HEK293 (cell line): ENCODE results near the gene MYCBPAP.

Experiments used
- CTCF ChIA-PET: fragments of 350-600 bp; formaldehyde crosslinking; extraction: SDS; loops from one replicate; lab custom pipeline; 2021; ENCODE audit warnings: antibody characterized with exemption; lab: Yijun Ruan, JAX
- POLR2A ChIA-PET: fragments of 300-600 bp; formaldehyde crosslinking; extraction: SDS; loops from one replicate; lab custom pipeline; 2020; ENCODE audit warnings: antibody characterized with exemption, inconsistent platforms; lab: Yijun Ruan, JAX
- H3K27ac ChIP-seq: fragments of 200-500 bp; sonication (Bioruptor generic); 2 replicates; pipeline ENCODE4 v1.5.1; 2014; ENCODE audit warnings: low read depth, low read length, control low read depth, inconsistent platforms; ENCODE audit errors: extremely low read depth
- H3K36me3 ChIP-seq, 2 experiments: fragments of 200-500 bp in 1 of 2; sonication (Bioruptor generic) in 1 of 2; 1 replicate in 1 of 2; 2 replicates in 1 of 2; pipeline ENCODE4 v1.5.1; 2014 to 2017; ENCODE audit warnings: inconsistent platforms in 2 of 2, low read length in 2 of 2; ENCODE audit not compliant: control insufficient read depth in 2 of 2, insufficient read depth in 1 of 2
- H3K4me1 ChIP-seq: fragments of 200-500 bp; sonication (Bioruptor generic); 2 replicates; pipeline ENCODE4 v1.5.1; 2014; ENCODE audit warnings: mild to moderate bottlenecking, low read length, inconsistent platforms; ENCODE audit not compliant: control insufficient read depth, insufficient read depth
- H3K4me3 ChIP-seq: 2 replicates; pipeline ENCODE4 v1.5.1; 2011; ENCODE audit warnings: low read depth, mild to moderate bottlenecking, control low read depth, low read length, moderate library complexity
- H3K9me3 ChIP-seq: fragments of 200-500 bp; sonication (Bioruptor generic); 2 replicates; pipeline ENCODE4 v1.5.1; 2014; ENCODE audit warnings: low read depth, low read length, inconsistent platforms; ENCODE audit not compliant: control insufficient read depth, insufficient read depth
- GLIS1 ChIP-seq: fragments of 450-650 bp; formaldehyde crosslinking; IDR thresholded peaks from 2 replicates; pipeline ENCODE4 v1.5.1; 2016; ENCODE audit warnings: missing biosample characterization, missing genetic modification characterization
- KLF8 ChIP-seq: fragments of 450-650 bp; formaldehyde crosslinking; IDR thresholded peaks from 2 replicates; pipeline ENCODE4 v1.5.1; 2016; ENCODE audit warnings: missing biosample characterization, missing genetic modification characterization
- REPIN1 ChIP-seq: fragments of 450-650 bp; formaldehyde crosslinking; IDR thresholded peaks from 2 replicates; pipeline ENCODE4 v1.5.1; 2017; ENCODE audit warnings: missing biosample characterization, missing genetic modification characterization, low read depth
- SCRT1 ChIP-seq: fragments of 450-650 bp; formaldehyde crosslinking; IDR thresholded peaks from 2 replicates; pipeline ENCODE4 v1.5.1; 2016; ENCODE audit warnings: missing biosample characterization, missing genetic modification characterization, borderline replicate concordance
- SP7 ChIP-seq: fragments of 450-650 bp; formaldehyde crosslinking; IDR thresholded peaks from 2 replicates; pipeline ENCODE4 v1.5.1; 2016; ENCODE audit warnings: missing biosample characterization, missing genetic modification characterization
- ZBTB6 ChIP-seq: fragments of 450-650 bp; formaldehyde crosslinking; IDR thresholded peaks from 2 replicates; pipeline ENCODE4 v1.5.1; 2017; ENCODE audit warnings: missing biosample characterization, missing genetic modification characterization
- ZIC2 ChIP-seq: fragments of 450-650 bp; formaldehyde crosslinking; IDR thresholded peaks from 2 replicates; pipeline ENCODE4 v1.5.1; 2016; ENCODE audit warnings: missing biosample characterization, missing genetic modification characterization
- ZNF155 ChIP-seq: fragments of 450-650 bp; formaldehyde crosslinking; IDR thresholded peaks from 2 replicates; pipeline ENCODE4 v1.5.1; 2016; ENCODE audit warnings: missing biosample characterization, missing genetic modification characterization
- ZNF211 ChIP-seq: fragments of 450-650 bp; formaldehyde crosslinking; IDR thresholded peaks from 2 replicates; pipeline ENCODE4 v1.5.1; 2016; ENCODE audit warnings: low read depth, missing biosample characterization, missing genetic modification characterization
- ZNF341 ChIP-seq: fragments of 450-650 bp; formaldehyde crosslinking; IDR thresholded peaks from 2 replicates; pipeline ENCODE4; 2016; ENCODE audit warnings: low read depth, missing biosample characterization, missing genetic modification characterization
- ZNF350 ChIP-seq: fragments of 450-650 bp; formaldehyde crosslinking; IDR thresholded peaks from 2 replicates; pipeline ENCODE4 v1.5.0; 2017; ENCODE audit warnings: missing biosample characterization, mild to moderate bottlenecking, missing genetic modification characterization
- ZNF37A ChIP-seq: fragments of 450-650 bp; IDR thresholded peaks from 2 replicates; pipeline ENCODE4 v1.5.1; 2018; ENCODE audit warnings: missing biosample characterization, missing genetic modification characterization
- ZNF426 ChIP-seq: fragments of 450-650 bp; formaldehyde crosslinking; IDR thresholded peaks from 2 replicates; pipeline ENCODE4 v1.5.1; 2017; ENCODE audit warnings: missing biosample characterization, missing genetic modification characterization, mild to moderate bottlenecking, inconsistent platforms, moderate library complexity
- ZNF48 ChIP-seq: fragments of 450-650 bp; formaldehyde crosslinking; IDR thresholded peaks from 2 replicates; pipeline ENCODE4 v1.5.1; 2016; ENCODE audit warnings: missing biosample characterization, missing genetic modification characterization
- ZNF488 ChIP-seq: fragments of 450-650 bp; formaldehyde crosslinking; IDR thresholded peaks from 2 replicates; pipeline ENCODE4 v1.5.1; 2016; ENCODE audit warnings: missing biosample characterization, missing genetic modification characterization
- ZNF548 ChIP-seq: fragments of 450-650 bp; formaldehyde crosslinking; IDR thresholded peaks from 2 replicates; pipeline ENCODE4 v1.5.1; 2016; ENCODE audit warnings: missing biosample characterization, missing genetic modification characterization
- ZNF549 ChIP-seq: fragments of 450-650 bp; IDR thresholded peaks from 2 replicates; pipeline ENCODE4 v1.5.1; 2018; ENCODE audit warnings: missing biosample characterization, missing genetic modification characterization, mild to moderate bottlenecking, inconsistent platforms, moderate library complexity
- ZNF624 ChIP-seq: fragments of 450-650 bp; formaldehyde crosslinking; IDR thresholded peaks from 2 replicates; pipeline ENCODE4 v1.5.1; 2017; ENCODE audit warnings: missing biosample characterization, missing genetic modification characterization
- ZNF626 ChIP-seq: fragments of 450-650 bp; sonication (Bioruptor Pico); formaldehyde crosslinking; IDR thresholded peaks from 2 replicates; pipeline ENCODE4 v1.5.1; 2018; ENCODE audit warnings: missing biosample characterization, missing genetic modification characterization, inconsistent platforms
- ZNF639 ChIP-seq: fragments of 450-650 bp; formaldehyde crosslinking; IDR thresholded peaks from 2 replicates; pipeline ENCODE4 v1.5.1; 2016; ENCODE audit warnings: missing biosample characterization, missing genetic modification characterization
- ZNF645 ChIP-seq: fragments of 450-650 bp; formaldehyde crosslinking; IDR thresholded peaks from 2 replicates; pipeline ENCODE4; 2016; ENCODE audit warnings: missing biosample characterization, missing genetic modification characterization
- ZNF677 ChIP-seq: fragments of 450-650 bp; IDR thresholded peaks from 2 replicates; pipeline ENCODE4 v1.5.0; 2018; ENCODE audit warnings: missing biosample characterization, mild to moderate bottlenecking, missing genetic modification characterization, moderate library complexity
- ZNF701 ChIP-seq: fragments of 450-650 bp; formaldehyde crosslinking; IDR thresholded peaks from 2 replicates; pipeline ENCODE4 v1.5.1; 2016; ENCODE audit warnings: missing biosample characterization, missing genetic modification characterization
- ZNF777 ChIP-seq: fragments of 450-650 bp; formaldehyde crosslinking; IDR thresholded peaks from 2 replicates; pipeline ENCODE4 v1.5.1; 2017; ENCODE audit warnings: missing biosample characterization, missing genetic modification characterization, borderline replicate concordance
- ZNF843 ChIP-seq: fragments of 450-650 bp; formaldehyde crosslinking; IDR thresholded peaks from 2 replicates; pipeline ENCODE4 v1.5.1; 2016; ENCODE audit warnings: missing biosample characterization, missing genetic modification characterization
- ZSCAN18 ChIP-seq: fragments of 450-650 bp; formaldehyde crosslinking; IDR thresholded peaks from 2 replicates; pipeline ENCODE4 v1.5.1; 2016; ENCODE audit warnings: missing biosample characterization, missing genetic modification characterization

MYCBPAP gene

GRCh38 chr17:50568659-50569058 lies 60.4 kb downstream of the MYCBPAP start (continued):
- no peak for TF ChIP-seq ZNF701 (tag by site-specific recombination)

GRCh38 chr17:50569592-50569991 lies 61.4 kb downstream of the MYCBPAP start:
- Histone ChIP-seq H3K9me3 (no peaks in the 10 kb centered on the region), H3K4me1 (peaks cover 3% of the 10 kb centered on the region; the same call in 1 of the 2 replicates), H3K4me3 (no peak overlapping the region), H3K27ac (no peak overlapping the region), H3K36me3 (no peaks in the 10 kb centered on the region)
- no peak for TF ChIP-seq ZNF645
- TF ChIP-seq ZNF777 (tag by site-specific recombination) = no peak
- no peak for TF ChIP-seq KLF8 (tag by site-specific recombination)
- ChIA-PET POLR2A (interaction anchor here (1.0 kb wide), 1 partner anchor 21 kb away, joined by 3 read pairs; no protein-coding TSS in a partner anchor), CTCF (interaction anchor here (2.5 kb wide), 1 partner anchor 57 kb away, joined by 12 read pairs; no protein-coding TSS in a partner anchor)

- CTCF ChIA-PET = interaction anchor here (0.7 to 2.5 kb wide), 2 partner anchors 9 to 57 kb away, joined by 4 to 12 read pairs; no protein-coding TSS in a partner anchor
- H3K36me3 ChIP-seq = no peaks in the 10 kb centered on the region
These were observed 61.8 kb downstream of the MYCBPAP start for GRCh38 chr17:50570032-50570431.

GRCh38 chr17:50570528-50570927 lies 62.3 kb downstream of the MYCBPAP start:
- Histone ChIP-seq H3K9me3 (no peaks in the 10 kb centered on the region), H3K36me3 (no peaks in the 10 kb centered on the region), H3K4me3 (no peak overlapping the region), H3K4me1 (peaks cover 3% of the 10 kb centered on the region; the same call in 1 of the 2 replicates), H3K27ac (no peak overlapping the region)
- ChIA-PET CTCF (interaction anchor here (0.7 to 2.5 kb wide), 3 partner anchors 9 to 124 kb away, joined by 4 to 12 read pairs (median 6); no protein-coding TSS in a partner anchor), POLR2A (interaction anchor here (0.6 to 1.0 kb wide), 2 partner anchors 20 to 23 kb away, joined by 3 read pairs; no protein-coding TSS in a partner anchor)
- TF ChIP-seq ZNF155 (tag by site-specific recombination) (no peak), ZNF488 (tag by site-specific recombination) (no peak), SCRT1 (tag by site-specific recombination) (no peak), ZNF211 (tag by site-specific recombination) (no peak), GLIS1 (tag by site-specific recombination) (peak; percentile 23; the same call in 1 of the 2 replicates), REPIN1 (tag by site-specific recombination) (no peak), ZNF341 (no peak), ZNF639 (tag by site-specific recombination) (no peak), ZNF843 (no peak), SP7 (tag by site-specific recombination) (no peak), ZSCAN18 (tag by site-specific recombination) (no peak), ZIC2 (tag by site-specific recombination) (peak; percentile 49; the same call in 1 of the 2 replicates), ZNF426 (no peak)

More at GRCh38 chr17:50570032-50570431, 61.8 kb downstream of the MYCBPAP start:
- Histone ChIP-seq H3K4me1 (peaks cover 3% of the 10 kb centered on the region; the same call in 1 of the 2 replicates), H3K9me3 (no peaks in the 10 kb centered on the region), H3K4me3 (no peak overlapping the region), H3K27ac (no peak overlapping the region)
- TF ChIP-seq ZNF549 (tag by site-specific recombination) (no peak), ZNF624 (tag by site-specific recombination) (no peak), ZNF48 (tag by site-specific recombination) (no peak), ZNF626 (tag by site-specific recombination) (no peak), ZNF350 (tag by site-specific recombination) (no peak), ZNF548 (tag by site-specific recombination) (no peak), ZBTB6 (tag by site-specific recombination) (no peak), ZNF677 (no peak), ZNF37A (no peak)
- POLR2A ChIA-PET = interaction anchor here (1.0 kb wide), 1 partner anchor 20 kb away, joined by 3 read pairs; no protein-coding TSS in a partner anchor
